RKO (cell line): ENCODE results near the gene NUDT5.
"Not testable (repeated sequence)": the region's sequence is repeated elsewhere in the genome, so short reads cannot be mapped to it uniquely, and the experiment has no call there.

ENCODE experiments used
- DNase-seq: peaks from one replicate; pipeline ENCODE4 v3.0.0-alpha.2; 2016; ENCODE audit warnings: low spot score

NUDT5 gene

DNA sequence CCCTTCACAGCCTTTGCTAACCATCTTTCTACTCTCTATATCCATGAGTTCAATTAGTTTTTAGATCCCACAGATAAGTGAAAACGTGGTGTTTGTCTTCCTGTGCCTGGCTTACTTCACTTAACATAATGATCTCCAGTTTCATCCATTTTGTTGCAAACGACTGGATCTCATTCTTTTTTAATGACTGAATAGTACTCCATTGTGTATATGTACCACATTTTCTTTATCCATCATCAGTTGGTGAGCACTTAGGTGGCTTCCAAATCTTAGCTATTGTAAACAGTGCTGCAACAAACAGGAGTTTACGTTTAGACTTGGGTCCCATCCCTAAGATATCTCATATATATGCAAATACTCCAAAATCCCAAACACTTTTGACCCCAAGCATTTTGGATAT lies 9.4 kb upstream of the NUDT5 start:
- DNase-seq: no peak

DNA sequence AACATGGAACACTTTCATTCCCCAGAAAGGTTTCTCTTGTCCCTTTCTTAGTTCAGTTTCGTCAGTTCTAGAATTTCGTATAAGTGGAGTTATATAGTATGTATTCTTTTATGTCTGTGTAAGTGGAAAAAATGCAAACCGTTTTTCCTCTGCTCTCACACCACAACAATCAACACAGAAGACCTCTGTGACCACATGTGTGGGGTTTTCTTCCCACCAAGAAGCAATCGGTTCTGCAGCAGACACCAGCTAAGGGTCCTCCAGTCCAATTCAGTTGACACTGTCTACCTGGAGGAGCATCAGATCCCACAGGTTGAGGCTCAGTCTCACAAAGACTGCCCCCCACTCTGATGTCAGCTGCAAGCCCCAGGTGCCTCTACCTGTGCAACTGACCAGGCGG lies 6.5 kb upstream of the NUDT5 start:
- no peak for DNase-seq

DNA sequence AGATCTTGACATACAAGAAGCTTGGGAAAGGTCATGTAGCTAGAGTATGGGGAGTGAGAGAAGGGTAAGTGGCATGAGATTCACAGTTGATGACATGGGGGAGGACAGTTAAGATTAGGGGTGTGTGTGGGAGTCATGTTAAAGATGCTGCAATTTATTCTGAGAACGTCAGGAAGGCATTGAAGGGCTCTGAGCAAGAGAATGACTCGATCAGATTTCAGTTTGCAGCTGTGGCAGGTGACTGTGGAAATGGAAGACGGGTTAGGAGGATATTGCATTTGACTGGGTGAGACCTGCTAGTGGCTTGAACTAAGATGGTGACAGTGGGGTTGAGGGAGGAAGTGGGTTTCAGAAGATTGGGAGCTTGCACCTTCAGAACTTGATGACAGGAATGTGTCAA lies 5.9 kb upstream of the NUDT5 start:
- peak; percentile 63 for DNase-seq

DNA sequence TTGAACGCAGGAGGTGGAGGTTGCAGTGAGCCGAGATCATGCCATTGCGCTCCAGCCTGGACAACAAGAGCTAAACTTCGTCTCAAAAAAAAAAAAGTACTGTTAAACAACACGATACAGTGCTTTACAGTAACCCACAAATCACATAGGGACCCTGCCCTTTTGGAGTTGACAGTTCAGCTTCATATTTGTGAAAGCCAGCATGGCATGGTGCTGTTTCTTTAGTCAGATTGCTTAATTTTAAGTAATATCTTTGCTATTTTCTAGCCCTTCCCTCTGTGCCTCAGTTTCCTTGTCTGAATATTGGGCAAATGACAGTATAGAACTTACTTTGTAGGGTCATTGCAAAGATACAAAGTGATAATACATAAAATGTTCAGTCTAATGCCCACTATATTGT lies 5.2 kb upstream of the NUDT5 start:
- no peak for DNase-seq

DNA sequence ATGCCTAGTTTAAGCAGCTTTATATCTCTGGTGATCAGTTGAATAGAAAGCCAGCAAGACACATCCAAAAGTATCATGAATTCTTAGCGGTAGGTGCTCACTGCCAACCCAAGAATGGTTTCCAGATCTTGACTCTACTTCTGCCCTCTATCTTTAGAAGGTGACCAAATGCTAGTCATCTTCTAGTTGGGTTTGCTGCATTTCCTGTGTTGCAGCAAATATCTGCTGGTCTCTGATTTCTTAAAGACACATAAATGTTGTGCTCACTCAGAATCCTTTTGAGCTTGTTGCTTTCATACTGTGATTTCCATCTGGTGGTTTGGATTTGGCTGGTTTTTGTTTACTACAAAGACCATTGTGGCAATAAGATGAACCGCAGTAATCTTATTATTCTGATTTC lies 2.5 kb upstream of the NUDT5 start:
- DNase-seq: peak; percentile 84

- DNase-seq: peak; percentile 75
Measured at GRCh38 chr10:12196531-12197211, 980 bp upstream of the NUDT5 start.

GRCh38 chr10:12195281-12195602 lies 449 bp downstream of the NUDT5 start:
- DNase-seq: no peak

DNA sequence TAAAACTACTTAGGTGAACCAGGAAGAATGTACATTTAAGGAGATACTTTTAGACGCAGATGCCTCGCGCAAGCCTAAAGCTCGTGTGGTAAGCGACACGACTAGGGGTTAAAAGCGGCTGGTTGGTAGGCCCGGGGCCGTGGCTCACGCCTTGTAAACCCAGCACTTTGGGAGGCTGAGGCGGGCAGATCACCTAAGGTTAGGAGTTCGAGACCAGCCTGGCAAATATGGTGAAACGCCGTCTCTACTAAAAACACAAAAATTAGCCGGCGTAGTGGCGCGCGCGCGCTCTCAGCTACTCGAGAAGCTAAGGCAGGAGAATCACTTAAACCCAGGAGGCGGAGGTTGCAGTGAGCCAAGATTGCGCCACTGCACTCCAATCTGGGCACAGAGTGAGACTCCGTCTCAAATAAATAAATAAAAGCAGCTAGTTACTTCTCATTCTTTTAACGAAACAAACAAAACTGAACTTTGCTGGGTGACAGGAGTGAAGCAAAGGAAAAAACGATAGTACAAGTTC lies 879 bp downstream of the NUDT5 start:
- peak; percentile 64 for DNase-seq

DNA sequence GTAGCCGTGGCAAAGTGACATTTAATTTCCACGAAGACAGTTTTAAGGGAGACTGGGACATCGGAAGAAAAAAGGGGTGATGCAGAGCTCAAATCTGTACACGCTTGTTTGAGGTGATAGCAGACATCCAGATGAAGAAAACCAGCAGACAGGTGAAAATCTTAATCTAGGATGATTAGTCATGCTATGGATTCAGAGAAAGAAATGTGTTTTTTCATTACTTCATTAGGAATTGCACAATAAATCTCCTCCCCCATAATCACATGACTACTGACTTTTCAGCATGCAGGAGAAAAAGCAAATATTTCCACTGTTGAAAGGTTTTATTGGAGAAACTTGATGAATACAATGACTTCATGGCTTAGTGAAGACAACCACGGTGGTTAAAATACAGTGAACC lies 2.5 kb downstream of the NUDT5 start:
- peak; percentile 63 for DNase-seq

- no peak for DNase-seq
Measured at GRCh38 chr10:12191715-12192114, 4.0 kb downstream of the NUDT5 start.

DNA sequence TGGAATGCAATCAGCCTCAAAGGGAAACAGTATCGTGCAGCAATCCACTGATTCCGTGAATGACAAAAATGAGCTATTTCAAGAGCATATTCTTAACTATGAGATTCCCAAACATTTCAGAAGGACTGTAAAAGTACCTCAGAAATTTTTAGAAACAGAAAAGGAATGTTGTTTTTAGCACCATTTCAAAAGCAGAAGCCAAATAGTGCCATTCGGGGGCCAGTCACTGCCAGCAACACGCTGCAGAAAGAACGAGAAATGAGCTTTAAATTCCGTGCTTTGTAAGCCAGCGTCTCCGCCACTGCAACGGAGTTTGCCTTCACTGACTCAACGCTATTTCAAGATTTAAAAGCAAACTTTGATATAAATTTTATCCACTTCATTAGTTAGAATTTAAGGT lies 6.3 kb downstream of the NUDT5 start:
- no peak for DNase-seq

GRCh38 chr10:12188656-12189055 lies 7.0 kb downstream of the NUDT5 start:
- no peak for DNase-seq

DNA sequence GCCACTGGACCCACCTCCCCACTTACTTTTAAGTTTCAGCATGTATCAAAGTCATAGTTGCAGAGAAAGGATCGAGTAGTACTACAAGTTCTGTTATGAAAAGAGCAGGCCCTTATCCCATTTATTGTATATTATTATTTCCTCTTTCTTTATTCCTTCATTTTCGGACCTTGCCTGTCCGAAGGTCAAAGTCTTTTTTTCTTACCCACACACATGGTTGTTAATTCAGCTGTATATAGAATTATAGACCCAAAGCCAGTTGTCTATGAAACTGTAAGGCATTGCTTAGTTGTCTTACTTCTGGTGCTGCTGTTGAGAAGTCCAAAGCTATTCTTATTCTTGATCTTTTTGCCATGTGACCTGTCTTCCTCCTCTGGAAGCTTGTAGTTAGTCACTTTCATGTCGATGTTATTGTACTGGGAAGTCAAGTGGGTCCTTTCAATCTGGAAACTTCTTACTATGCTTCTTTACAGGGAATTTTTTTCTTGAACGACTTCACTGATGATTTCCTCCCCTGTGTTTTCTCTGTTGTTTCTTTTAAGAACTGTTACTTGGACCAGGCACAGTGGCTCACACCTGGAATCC lies 8.3 kb downstream of the NUDT5 start:
- no peak for DNase-seq

DNA sequence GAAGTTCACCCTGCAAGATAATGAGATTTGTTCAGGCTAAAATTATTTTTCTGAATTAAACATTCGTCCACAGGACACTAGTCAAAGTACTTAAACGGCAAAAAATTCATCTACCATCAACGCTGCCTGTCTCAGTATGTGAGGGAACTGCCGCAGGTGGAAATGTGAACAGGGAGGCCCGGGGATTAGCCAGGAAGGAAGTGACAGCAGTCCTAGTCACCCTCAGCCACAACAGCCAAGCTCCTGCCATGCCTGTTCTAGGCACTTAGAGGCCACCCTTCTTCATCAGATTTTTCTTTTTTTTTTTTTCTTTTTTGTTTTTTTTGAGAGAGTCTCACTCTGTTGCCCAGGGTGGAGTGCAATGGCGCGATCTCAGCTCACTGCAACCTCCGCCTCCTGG lies 9.4 kb downstream of the NUDT5 start:
- DNase-seq: peak; percentile 58

DNA sequence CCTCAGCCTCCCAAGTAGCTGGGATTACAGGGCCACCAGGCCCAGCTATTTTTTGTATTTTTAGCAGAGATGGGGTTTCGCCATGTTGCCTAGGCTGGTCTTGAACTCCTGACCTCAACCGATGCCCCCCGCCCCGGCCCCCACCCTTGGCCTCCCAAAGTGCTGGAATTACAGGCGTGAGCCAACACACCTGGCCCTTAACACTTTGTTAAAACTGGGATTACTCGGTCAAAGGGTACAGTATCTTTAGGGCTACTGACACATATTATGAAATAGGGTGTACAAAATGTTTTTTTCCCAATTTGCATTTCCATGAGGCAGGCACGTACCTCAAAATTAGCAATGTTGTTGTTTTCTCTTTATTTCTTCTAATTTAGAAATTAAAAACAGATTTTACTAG lies 11.5 kb downstream of the NUDT5 start:
- no peak for DNase-seq

- no peak for DNase-seq
Measured at GRCh38 chr10:12181065-12181775, 14.5 kb downstream of the NUDT5 start.

DNA sequence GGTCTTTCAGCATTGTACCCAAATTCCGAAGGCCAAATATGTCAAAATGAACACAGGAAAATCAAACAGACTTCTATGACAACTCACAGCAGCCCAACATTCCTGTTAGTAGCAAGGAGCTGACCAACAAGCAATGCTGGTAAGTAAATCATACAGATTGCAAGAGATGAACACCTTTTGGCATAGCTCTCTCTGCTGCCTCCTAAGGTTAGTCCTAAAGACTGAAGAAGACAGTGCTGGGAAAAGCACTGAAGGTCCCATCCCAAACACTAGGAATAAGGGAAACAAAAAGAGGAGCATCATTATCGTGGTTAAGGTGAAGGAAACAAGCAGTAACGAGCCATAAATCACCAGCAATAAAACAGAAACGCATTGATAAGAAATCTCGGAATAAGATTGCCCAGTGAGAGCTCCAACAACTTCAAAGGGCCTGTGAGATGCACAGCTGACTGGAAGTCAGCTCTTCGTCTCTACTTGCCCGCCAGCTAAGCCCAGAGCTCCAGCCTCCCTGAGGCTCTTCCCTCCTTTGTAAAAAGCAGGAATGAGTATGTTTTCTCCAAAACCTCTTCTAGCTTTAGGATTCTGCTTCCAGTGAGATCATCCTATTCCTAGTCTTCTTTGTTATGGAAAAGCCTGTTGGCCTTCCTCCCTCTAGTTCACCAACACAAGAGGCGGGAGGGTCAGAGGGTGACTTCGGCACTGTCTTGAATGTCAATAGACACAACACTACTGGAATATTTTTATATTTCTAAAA lies 15.3 kb downstream of the NUDT5 start:
- DNase-seq: no peak

GRCh38 chr10:12179606-12180170 lies 16.0 kb downstream of the NUDT5 start:
- DNase-seq: no peak

DNA sequence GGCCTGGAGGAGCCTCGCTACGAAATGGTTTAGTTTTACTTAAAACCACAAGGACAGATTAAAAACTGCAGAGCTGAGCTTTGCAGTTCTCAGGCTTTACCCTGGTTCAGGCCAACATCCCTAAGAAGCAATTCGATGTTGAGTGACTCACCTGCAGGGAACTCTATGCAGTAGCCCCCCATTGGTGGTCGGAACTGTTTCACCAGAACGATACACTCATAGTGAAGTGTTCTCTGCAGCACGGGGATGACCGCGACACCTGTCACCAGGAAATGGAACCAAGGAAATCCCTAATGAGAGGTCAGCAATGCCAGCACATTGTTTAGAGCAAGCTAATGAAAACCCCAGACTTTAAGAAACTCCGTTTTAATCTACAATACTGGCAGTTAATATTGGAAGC lies 18.0 kb downstream of the NUDT5 start:
- DNase-seq: peak; percentile 98

GRCh38 chr10:12171512-12171911 lies 24.2 kb downstream of the NUDT5 start:
- not testable (repeated sequence) for DNase-seq

- DNase-seq: no peak
Measured at GRCh38 chr10:12165999-12166775, 29.5 kb downstream of the NUDT5 start.

DNA sequence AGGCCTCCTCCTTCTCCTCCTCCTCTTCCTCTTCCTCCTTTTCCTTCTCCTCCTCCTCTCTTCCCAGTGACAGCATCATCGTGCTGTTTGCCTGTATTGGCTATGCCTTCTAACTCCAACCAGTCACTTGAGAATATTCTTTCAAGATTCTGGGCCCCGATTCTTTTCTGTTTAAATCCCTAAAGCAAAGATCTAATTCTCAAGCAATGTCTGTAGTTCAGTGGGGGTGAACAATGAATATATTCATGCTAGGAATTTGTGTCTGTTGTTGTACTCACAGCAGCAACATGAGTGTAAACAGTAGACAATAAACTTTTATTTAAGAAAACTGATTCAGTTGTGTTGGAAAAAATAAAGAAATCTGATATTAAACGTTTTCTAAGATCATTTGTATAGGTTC lies 30.7 kb downstream of the NUDT5 start:
- no peak for DNase-seq
